ENCODE measurements around the gene EML4. TPM values are rescaled to one million over a fixed set of nuclear protein-coding genes. Genes with fewer than 3 reads are reported as not detected.

Gene EML4
- total RNA-seq, 4 donors from 2014 or later, result 11.6 to 29.8 (median 22.4) TPM

- 92 to 93% methylated on average over 3 of the region's 3 CpGs for WGBS, 2 donors
- no peaks in the 10 kb centered on the region for H3K9me3 ChIP-seq
- H3K27me3 ChIP-seq, result no peaks in the 10 kb centered on the region
- H3K36me3 ChIP-seq, result peaks cover 0 to 75% (median 0%) of the 10 kb centered on the region in 3 donors
- no peak overlapping the region for H3K27ac ChIP-seq
- no peak for TF ChIP-seq CTCF (IDR thresholded peaks at IDR 0.05)
- TF ChIP-seq POLR2A (IDR thresholded peaks at IDR 0.05), result no peak
- intact Hi-C loops (cut with DNase I), result no loop called here
- no peak overlapping the region for H3K4me3 ChIP-seq
- no peak for DNase-seq
- peaks cover 0 to 11% (median 0%) of the 10 kb centered on the region in 3 donors for H3K4me1 ChIP-seq
Measured at GRCh38 chr2:42298996-42299754, 130.0 kb downstream of the EML4 start.

- intact Hi-C loops (cut with DNase I), result no loop called here
- WGBS, 2 donors, result 85 to 91% methylated on average over 2 of the region's 2 CpGs
- Histone ChIP-seq H3K27me3 (no peaks in the 10 kb centered on the region), H3K4me3 (no peak overlapping the region), H3K9me3 (no peaks in the 10 kb centered on the region), H3K36me3 (peaks cover 0 to 73% (median 0%) of the 10 kb centered on the region in 3 donors), H3K27ac (no peak overlapping the region), H3K4me1 (peaks cover 0 to 11% (median 0%) of the 10 kb centered on the region in 3 donors)
- no peak for DNase-seq
- TF ChIP-seq POLR2A (IDR thresholded peaks at IDR 0.05), result no peak
- no peak for TF ChIP-seq CTCF (IDR thresholded peaks at IDR 0.05)
Measured at GRCh38 chr2:42300527-42300926, 131.4 kb downstream of the EML4 start.

- intact Hi-C loops (cut with DNase I), result no loop called here
- Histone ChIP-seq H3K4me1 (peaks cover 0 to 2% (median 0%) of the 10 kb centered on the region in 3 donors), H3K9me3 (no peaks in the 10 kb centered on the region), H3K36me3 (peaks cover 0 to 81% (median 0%) of the 10 kb centered on the region in 3 donors), H3K4me3 (no peak overlapping the region), H3K27ac (no peak overlapping the region), H3K27me3 (no peaks in the 10 kb centered on the region)
- TF ChIP-seq CTCF (IDR thresholded peaks at IDR 0.05) (no peak), POLR2A (IDR thresholded peaks at IDR 0.05) (no peak)
- DNase-seq, result no peak
- 79 to 88% methylated on average over 3 of the region's 3 CpGs for WGBS, 2 donors
Measured at GRCh38 chr2:42303252-42303651, 134.1 kb downstream of the EML4 start.

- H3K4me1 ChIP-seq, result no peaks in the 10 kb centered on the region
- no peak overlapping the region for H3K4me3 ChIP-seq
- H3K36me3 ChIP-seq, result peaks cover 0 to 81% (median 0%) of the 10 kb centered on the region in 3 donors
- H3K27me3 ChIP-seq, result no peaks in the 10 kb centered on the region
- no peak for DNase-seq
- intact Hi-C loops (cut with DNase I), result no loop called here
- 95 to 97% methylated on average over 2 of the region's 2 CpGs for WGBS, 2 donors
- no peak overlapping the region for H3K27ac ChIP-seq
- no peaks in the 10 kb centered on the region for H3K9me3 ChIP-seq
- TF ChIP-seq CTCF (IDR thresholded peaks at IDR 0.05) (no peak), POLR2A (IDR thresholded peaks at IDR 0.05) (no peak)
Measured at GRCh38 chr2:42304059-42304713, 135.0 kb downstream of the EML4 start.

GRCh38 chr2:42307180-42307579, 138.0 kb downstream of the EML4 start:
- Histone ChIP-seq H3K27ac (no peak overlapping the region), H3K9me3 (no peaks in the 10 kb centered on the region), H3K4me1 (peaks cover 0 to 3% (median 0%) of the 10 kb centered on the region in 3 donors), H3K4me3 (no peak overlapping the region), H3K36me3 (peaks cover 0 to 59% (median 0%) of the 10 kb centered on the region in 3 donors), H3K27me3 (no peaks in the 10 kb centered on the region)
- intact Hi-C loops (cut with DNase I), result no loop called here
- TF ChIP-seq CTCF (IDR thresholded peaks at IDR 0.05) (no peak), POLR2A (IDR thresholded peaks at IDR 0.05) (no peak)
- DNase-seq, result no peak
